DND-41 (cell line): ENCODE data around the gene DLX1.

Experiments
- ATAC-seq: fragments of 200-7000 bp; cut with Tn5 transposase; 3 replicates; pipeline ENCODE4 v1.9.1; 2021; ENCODE audit warnings: low read depth; ENCODE audit not compliant: insufficient read depth
- DNase-seq: peaks from one replicate; pipeline ENCODE4 v3.0.0-alpha.2; 2020
- H2AFZ ChIP-seq: 2 replicates; pipeline ENCODE4 v1.6.0; 2012; ENCODE audit warnings: low read depth, low read length
- H3K27ac ChIP-seq: 2 replicates; pipeline ENCODE4 v1.5.1; 2012; ENCODE audit warnings: low read length, inconsistent platforms
- H3K27me3 ChIP-seq: fragments of 200-600 bp; sonication (generic); 2 replicates; pipeline ENCODE4 v1.6.0; 2012; ENCODE audit warnings: low read length, mild to moderate bottlenecking, inconsistent platforms; ENCODE audit not compliant: insufficient read depth, poor library complexity
- H3K36me3 ChIP-seq: 2 replicates; pipeline ENCODE4 v1.5.1; 2012; ENCODE audit warnings: low read length, inconsistent platforms; ENCODE audit not compliant: insufficient read depth
- H3K4me1 ChIP-seq: 2 replicates; pipeline ENCODE4 v1.5.1; 2012; ENCODE audit warnings: mild to moderate bottlenecking, low read length; ENCODE audit not compliant: insufficient read depth
- H3K4me2 ChIP-seq: 2 replicates; pipeline ENCODE4 v1.6.0; 2012; ENCODE audit warnings: mild to moderate bottlenecking, moderate library complexity, low read length, inconsistent platforms; ENCODE audit not compliant: insufficient read depth
- H3K4me3 ChIP-seq, 2 experiments: fragments of 200-600 bp in 1 of 2; shearing (Covaris generic) in 1 of 2; 2 replicates each; pipeline ENCODE4 v1.5.1; 2012 to 2016; ENCODE audit warnings: inconsistent platforms in 2 of 2, low read length in 2 of 2, mild to moderate bottlenecking in 2 of 2, low read depth in 1 of 2, moderate library complexity in 1 of 2
- H3K79me2 ChIP-seq: 2 replicates; pipeline ENCODE4 v1.6.0; 2012; ENCODE audit warnings: low read length, inconsistent platforms; ENCODE audit not compliant: insufficient read depth
- H3K9ac ChIP-seq: 2 replicates; pipeline ENCODE4 v1.6.0; 2012; ENCODE audit warnings: low read depth, mild to moderate bottlenecking, inconsistent platforms, low read length, moderate library complexity
- H3K9me3 ChIP-seq: 2 replicates; pipeline ENCODE4 v1.5.1; 2012; ENCODE audit warnings: low read length, moderate library complexity, mild to moderate bottlenecking, inconsistent platforms; ENCODE audit not compliant: insufficient read depth, severe bottlenecking
- H4K20me1 ChIP-seq: 2 replicates; pipeline ENCODE4 v1.6.0; 2012; ENCODE audit warnings: low read length; ENCODE audit not compliant: insufficient read depth
- EZH2 ChIP-seq: IDR thresholded peaks from 3 replicates; pipeline ENCODE4 v1.6.1; 2012; ENCODE audit warnings: borderline replicate concordance, low read depth, mild to moderate bottlenecking, moderate library complexity, low read length, inconsistent platforms; ENCODE audit not compliant: severe bottlenecking
- TF ChIP-seq, protein P1 (sequence below): IDR thresholded peaks from 2 replicates; pipeline ENCODE4 v1.5.1; 2012; ENCODE audit warnings: borderline replicate concordance, low read length, moderate library complexity, mild to moderate bottlenecking; ENCODE audit not compliant: poor library complexity, severe bottlenecking; ENCODE audit errors: extremely low read depth

The DLX1 gene

GRCh38 chr2:172091000-172091641, 5.8 kb downstream of the DLX1 start:
- H3K4me3 ChIP-seq = no peak overlapping the region
- no peak overlapping the region for H2AFZ ChIP-seq
- no peak for ATAC-seq
- H4K20me1 ChIP-seq = peaks cover 5% of the 10 kb centered on the region; the same call in 1 of the 2 replicates
- H3K4me1 ChIP-seq = peaks cover 19% of the 10 kb centered on the region
- DNase-seq = no peak
- H3K4me2 ChIP-seq = no peak overlapping the region
- H3K9me3 ChIP-seq = no peaks in the 10 kb centered on the region
- peaks cover 8% of the 10 kb centered on the region; the same call in 1 of the 2 replicates for H3K36me3 ChIP-seq
- no peak overlapping the region for H3K9ac ChIP-seq
- H3K79me2 ChIP-seq = no peaks in the 10 kb centered on the region
- TF ChIP-seq EZH2 = no peak
- TF ChIP-seq, protein P1, sequence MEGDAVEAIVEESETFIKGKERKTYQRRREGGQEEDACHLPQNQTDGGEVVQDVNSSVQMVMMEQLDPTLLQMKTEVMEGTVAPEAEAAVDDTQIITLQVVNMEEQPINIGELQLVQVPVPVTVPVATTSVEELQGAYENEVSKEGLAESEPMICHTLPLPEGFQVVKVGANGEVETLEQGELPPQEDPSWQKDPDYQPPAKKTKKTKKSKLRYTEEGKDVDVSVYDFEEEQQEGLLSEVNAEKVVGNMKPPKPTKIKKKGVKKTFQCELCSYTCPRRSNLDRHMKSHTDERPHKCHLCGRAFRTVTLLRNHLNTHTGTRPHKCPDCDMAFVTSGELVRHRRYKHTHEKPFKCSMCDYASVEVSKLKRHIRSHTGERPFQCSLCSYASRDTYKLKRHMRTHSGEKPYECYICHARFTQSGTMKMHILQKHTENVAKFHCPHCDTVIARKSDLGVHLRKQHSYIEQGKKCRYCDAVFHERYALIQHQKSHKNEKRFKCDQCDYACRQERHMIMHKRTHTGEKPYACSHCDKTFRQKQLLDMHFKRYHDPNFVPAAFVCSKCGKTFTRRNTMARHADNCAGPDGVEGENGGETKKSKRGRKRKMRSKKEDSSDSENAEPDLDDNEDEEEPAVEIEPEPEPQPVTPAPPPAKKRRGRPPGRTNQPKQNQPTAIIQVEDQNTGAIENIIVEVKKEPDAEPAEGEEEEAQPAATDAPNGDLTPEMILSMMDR = no peak
- no peak overlapping the region for H3K27ac ChIP-seq
- H3K27me3 ChIP-seq = peaks cover 31% of the 10 kb centered on the region

- no peak overlapping the region for H2AFZ ChIP-seq
- H3K4me3 ChIP-seq = no peak overlapping the region
- no peak overlapping the region for H3K4me2 ChIP-seq
- peaks cover 22% of the 10 kb centered on the region for H3K4me1 ChIP-seq
- peaks cover 8% of the 10 kb centered on the region; the same call in 1 of the 2 replicates for H3K36me3 ChIP-seq
- no peak for TF ChIP-seq EZH2
- TF ChIP-seq, protein P1 = no peak
- H3K27ac ChIP-seq = no peak overlapping the region
- H3K27me3 ChIP-seq = peaks cover 38% of the 10 kb centered on the region
- no peak overlapping the region for H3K9ac ChIP-seq
- H4K20me1 ChIP-seq = peaks cover 5% of the 10 kb centered on the region; the same call in 1 of the 2 replicates
- H3K9me3 ChIP-seq = no peaks in the 10 kb centered on the region
- DNase-seq (no peak), ATAC-seq (no peak)
- no peaks in the 10 kb centered on the region for H3K79me2 ChIP-seq
These were observed 6.7 kb downstream of the DLX1 start for GRCh38 chr2:172091761-172092566.

DNA sequence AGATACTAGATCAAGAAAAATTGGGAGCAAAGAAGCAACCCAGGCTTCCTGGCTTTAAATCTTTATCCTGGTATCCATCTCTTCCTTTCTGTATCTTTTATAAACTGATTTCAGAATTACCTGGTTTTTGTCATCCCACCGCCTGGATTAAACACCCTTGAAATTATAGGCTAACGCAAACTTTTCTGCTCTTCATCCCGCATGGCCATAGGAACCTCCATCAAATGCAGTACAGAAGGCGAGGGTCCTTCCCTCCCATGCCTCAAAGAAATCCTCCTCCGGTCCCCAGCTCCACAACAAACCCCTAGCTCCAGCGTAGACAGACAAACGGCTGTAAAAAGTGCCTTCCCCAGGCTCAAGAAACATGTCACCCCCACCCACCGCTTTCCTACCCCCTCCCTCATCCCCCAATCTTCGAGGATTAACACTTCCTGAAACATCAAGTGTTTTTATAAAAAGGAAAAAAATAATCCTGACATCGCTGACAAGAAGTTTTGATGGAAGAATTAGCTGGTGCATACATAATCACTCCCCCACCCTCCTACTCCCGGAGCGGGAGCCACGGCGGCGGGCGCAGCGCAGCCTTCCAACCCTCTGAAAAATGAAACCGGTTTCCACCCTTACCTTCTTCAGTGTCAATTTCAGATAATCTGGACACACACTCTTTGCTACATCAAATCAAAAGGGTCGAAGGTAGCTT, 7.6 kb downstream of the DLX1 start:
- ATAC-seq (no peak), DNase-seq (no peak)
- peaks cover 5% of the 10 kb centered on the region; the same call in 1 of the 2 replicates for H4K20me1 ChIP-seq
- H3K27ac ChIP-seq = no peak overlapping the region
- H3K36me3 ChIP-seq = peaks cover 8% of the 10 kb centered on the region; the same call in 1 of the 2 replicates
- H3K79me2 ChIP-seq = no peaks in the 10 kb centered on the region
- H2AFZ ChIP-seq = no peak overlapping the region
- H3K4me2 ChIP-seq = no peak overlapping the region
- TF ChIP-seq, protein P1 = no peak
- TF ChIP-seq EZH2 = no peak
- peaks cover 27% of the 10 kb centered on the region for H3K4me1 ChIP-seq
- no peaks in the 10 kb centered on the region for H3K9me3 ChIP-seq
- H3K9ac ChIP-seq = no peak overlapping the region
- peaks cover 45% of the 10 kb centered on the region for H3K27me3 ChIP-seq
- H3K4me3 ChIP-seq = no peak overlapping the region
